IMR-90 (cell line): ENCODE data around the gene FOXN3. TPM values are rescaled to one million over a fixed set of nuclear protein-coding genes. Genes with fewer than 3 reads are reported as not detected.

Experiments
- ATAC-seq: fragments of 200-7000 bp; cut with Tn5 transposase; 2 replicates; pipeline ENCODE4 v1.9.1; 2020; ENCODE audit warnings: low read depth, mild to moderate bottlenecking, moderate library complexity
- BruUV-seq: library from RNA; stranded (reverse); fragments of 400-500 nt; replicated peaks from 2 replicates; lab custom pipeline; 2021; lab: Mats Ljungman, UMichigan
- CTCF ChIA-PET: fragments of 300-600 bp; formaldehyde crosslinking; extraction: SDS; loops from one replicate; lab custom pipeline; 2021; ENCODE audit warnings: antibody characterized with exemption; lab: Yijun Ruan, JAX
- POLR2A ChIA-PET: fragments of 300-600 bp; sonication (Branson Sonifier 250); formaldehyde crosslinking; loops from one replicate; lab custom pipeline; 2022; ENCODE audit warnings: antibody characterized with exemption; ENCODE audit not compliant: unreplicated experiment; lab: Charles Lee
- DNase-seq: peaks from one replicate; pipeline ENCODE4 v3.0.0; 2013
- H2AFZ ChIP-seq: replicated peaks from 2 replicates; pipeline ENCODE3; 2013; ENCODE audit warnings: low read length, mild to moderate bottlenecking; ENCODE audit not compliant: poor library complexity
- H2AK5ac ChIP-seq: 2 replicates; pipeline ENCODE4 v1.6.1; 2013; ENCODE audit warnings: low read depth, low read length, inconsistent platforms
- H2AK9ac ChIP-seq: replicated peaks from 2 replicates; pipeline ENCODE3; 2013; ENCODE audit warnings: mild to moderate bottlenecking, low read depth, low read length, moderate library complexity; ENCODE audit not compliant: poor library complexity
- H2BK120ac ChIP-seq: 2 replicates; pipeline ENCODE4 v1.6.1; 2013; ENCODE audit warnings: low read depth, low read length, inconsistent platforms
- H2BK15ac ChIP-seq: 3 replicates; pipeline ENCODE4 v1.6.1; 2013; ENCODE audit warnings: low read depth, low read length, inconsistent platforms
- H2BK20ac ChIP-seq: 2 replicates; pipeline ENCODE4 v1.6.1; 2013; ENCODE audit warnings: low read depth, mild to moderate bottlenecking, inconsistent platforms, low read length, moderate library complexity
- H2BK5ac ChIP-seq: 2 replicates; pipeline ENCODE4 v1.6.1; 2013; ENCODE audit warnings: mild to moderate bottlenecking, low read depth, low read length, inconsistent platforms; ENCODE audit not compliant: poor library complexity, severe bottlenecking
- H3K14ac ChIP-seq: replicated peaks from 2 replicates; pipeline ENCODE4 v1.6.1; 2013; ENCODE audit warnings: low read depth, low read length, inconsistent platforms
- H3K18ac ChIP-seq: 2 replicates; pipeline ENCODE4 v1.6.1; 2013; ENCODE audit warnings: low read depth, low read length, control low read depth
- H3K23ac ChIP-seq: 2 replicates; pipeline ENCODE4 v1.6.1; 2013; ENCODE audit warnings: low read depth, low read length, inconsistent platforms
- H3K27ac ChIP-seq: 2 replicates; pipeline ENCODE4 v1.5.1; 2013; ENCODE audit warnings: mild to moderate bottlenecking, control low read depth, low read length; ENCODE audit not compliant: insufficient read depth
- H3K27me3 ChIP-seq: 2 replicates; pipeline ENCODE4 v1.6.1; 2013; ENCODE audit warnings: low read length; ENCODE audit not compliant: control insufficient read depth, insufficient read depth
- H3K36me3 ChIP-seq: 2 replicates; pipeline ENCODE4 v1.6.1; 2013; ENCODE audit warnings: low read length, mixed read lengths; ENCODE audit not compliant: control insufficient read depth, insufficient read depth
- H3K4ac ChIP-seq: 2 replicates; pipeline ENCODE4 v1.6.1; 2013; ENCODE audit warnings: low read depth, low read length, inconsistent platforms
- H3K4me1 ChIP-seq: 2 replicates; pipeline ENCODE4 v1.6.1; 2013; ENCODE audit warnings: low read length, mixed read lengths; ENCODE audit not compliant: control insufficient read depth, insufficient read depth
- H3K4me2 ChIP-seq: 2 replicates; pipeline ENCODE4 v1.6.1; 2013; ENCODE audit warnings: low read depth, mild to moderate bottlenecking, control low read depth, low read length, moderate library complexity
- H3K4me3 ChIP-seq: 2 replicates; pipeline ENCODE4 v1.5.1; 2013; ENCODE audit warnings: low read depth, mild to moderate bottlenecking, control low read depth, low read length, moderate library complexity; ENCODE audit not compliant: insufficient read depth
- H3K56ac ChIP-seq: 2 replicates; pipeline ENCODE4 v1.6.1; 2013; ENCODE audit warnings: low read length, inconsistent platforms; ENCODE audit not compliant: insufficient read depth; ENCODE audit errors: extremely low read depth
- H3K79me1 ChIP-seq, 2 experiments: 2 replicates each; pipeline ENCODE4 v1.6.1; 2013; ENCODE audit warnings: low read length in 2 of 2, inconsistent platforms in 1 of 2, low read depth in 1 of 2
- H3K9ac ChIP-seq: 2 replicates; pipeline ENCODE4 v1.6.1; 2013; ENCODE audit warnings: low read depth, low read length, control low read depth
- H3K9me1 ChIP-seq: 2 replicates; pipeline ENCODE4 v1.6.1; 2013; ENCODE audit warnings: low read length, inconsistent platforms; ENCODE audit not compliant: insufficient read depth
- H3K9me3 ChIP-seq: 2 replicates; pipeline ENCODE4 v1.6.1; 2013; ENCODE audit warnings: low read length; ENCODE audit not compliant: control insufficient read depth, insufficient read depth
- H4K20me1 ChIP-seq: 2 replicates; pipeline ENCODE4 v1.6.1; 2013; ENCODE audit warnings: low read length, inconsistent platforms; ENCODE audit not compliant: insufficient read depth
- H4K5ac ChIP-seq: 2 replicates; pipeline ENCODE4 v1.6.1; 2013; ENCODE audit warnings: mild to moderate bottlenecking, low read depth, low read length, control low read depth
- H4K8ac ChIP-seq, 2 experiments: 2 replicates each; pipeline ENCODE4 v1.6.1; 2013; ENCODE audit warnings: low read depth in 2 of 2, low read length in 2 of 2, control low read depth in 1 of 2, inconsistent platforms in 1 of 2
- H4K91ac ChIP-seq: 2 replicates; pipeline ENCODE4 v1.6.1; 2013; ENCODE audit warnings: low read depth, low read length, inconsistent platforms; ENCODE audit not compliant: insufficient read depth
- BHLHE40 ChIP-seq: fragments of 150-350 bp; IDR thresholded peaks from 2 replicates; pipeline ENCODE4 v1.6.1; 2016; ENCODE audit warnings: mild to moderate bottlenecking, low read depth, low read length
- CEBPB ChIP-seq: IDR thresholded peaks from 2 replicates; pipeline ENCODE4 v1.6.1; 2012; ENCODE audit warnings: low read depth, low read length, improper control_type of control experiment
- CHD1 ChIP-seq: IDR thresholded peaks from 2 replicates; pipeline ENCODE4 v1.6.1; 2012; ENCODE audit warnings: low read depth, low read length, improper control_type of control experiment
- FOS ChIP-seq: fragments of 150-350 bp; IDR thresholded peaks from 2 replicates; pipeline ENCODE4 v1.6.1; 2016; ENCODE audit warnings: low read depth, low read length
- MAFK ChIP-seq: IDR thresholded peaks from 2 replicates; pipeline ENCODE4 v1.6.1; 2012; ENCODE audit warnings: low read depth, low read length, improper control_type of control experiment
- MAZ ChIP-seq: IDR thresholded peaks from 2 replicates; pipeline ENCODE4 v1.6.1; 2012; ENCODE audit warnings: low read depth, mild to moderate bottlenecking, low read length, improper control_type of control experiment, moderate library complexity, borderline replicate concordance
- MXI1 ChIP-seq: IDR thresholded peaks from 2 replicates; pipeline ENCODE4 v1.6.1; 2012; ENCODE audit warnings: low read depth, mild to moderate bottlenecking, low read length, moderate library complexity, borderline replicate concordance
- NFE2L2 ChIP-seq: fragments of 150-350 bp; IDR thresholded peaks from 2 replicates; pipeline ENCODE4 v1.6.1; 2016; ENCODE audit warnings: low read depth, mild to moderate bottlenecking, low read length
- POLR2A ChIP-seq: IDR thresholded peaks from 2 replicates; pipeline ENCODE4 v1.6.1; 2012; ENCODE audit warnings: mild to moderate bottlenecking, low read depth, low read length
- RAD21 ChIP-seq: IDR thresholded peaks from 2 replicates; pipeline ENCODE4 v1.6.1; 2012; ENCODE audit warnings: low read length, improper control_type of control experiment
- RCOR1 ChIP-seq: IDR thresholded peaks from 2 replicates; pipeline ENCODE4 v1.6.1; 2012; ENCODE audit warnings: mild to moderate bottlenecking, low read length, improper control_type of control experiment; ENCODE audit not compliant: insufficient replicate concordance
- RFX5 ChIP-seq: IDR thresholded peaks from 2 replicates; pipeline ENCODE4 v1.8.0; 2012; ENCODE audit warnings: low read depth, mild to moderate bottlenecking, low read length, moderate library complexity
- SMC3 ChIP-seq: fragments of 150-350 bp; IDR thresholded peaks from 2 replicates; pipeline ENCODE4 v1.6.1; 2016; ENCODE audit warnings: low read depth, mild to moderate bottlenecking, antibody characterized with exemption, low read length, moderate library complexity
- whole genome bisulfite sequencing, 2 experiments: methylation state at CpG; one replicate each; pipeline versions ENCODE4 v1.1.5 to v1.1.7; 2013; ENCODE audit warnings: missing lambda C conversion rate in 2 of 2; ENCODE audit not compliant: insufficient read length in 1 of 2; ENCODE audit errors: extremely low coverage in 2 of 2; 5-methylcytosine and 5-hydroxymethylcytosine counted together
- dilution Hi-C: fragments of 300-500 bp; cut with HindIII; formaldehyde crosslinking; loops from one replicate; pipeline ENCODE4 v1.14.3; 2018; ENCODE audit warnings: low sequenced_read_pairs; ENCODE audit not compliant: unreplicated experiment
- in situ Hi-C: fragments of 300-500 bp; cut with MboI; formaldehyde crosslinking; loops from 3 replicates; pipeline ENCODE4 v1.14.3; 2019; ENCODE audit warnings: low sequenced_read_pairs, inconsistent platforms, mixed read lengths
- intact Hi-C: fragments of 100-400 bp; cut with micrococcal nuclease; formaldehyde crosslinking; loops from 2 replicates; pipeline ENCODE4 v1.10.0; 2022
- polyA plus RNA-seq, 3 experiments: library from polyadenylated mRNA; depleted of rRNA; stranded (reverse); fragments of >200 nt; gene quantifications; 2 replicates each; pipeline ENCODE4 v1.2.3, GENCODE V29; 2012; ENCODE audit warnings: low replicate concordance in 1 of 3
- total RNA-seq: library from RNA; depleted of rRNA; stranded (reverse); fragments of >200 nt; gene quantifications from 2 replicates; pipeline ENCODE4 v1.2.3, GENCODE V29; 2012
- TF ChIP-seq, protein P1 (sequence below): fragments of 150-350 bp; IDR thresholded peaks from 2 replicates; pipeline ENCODE4 v1.6.1; 2016; ENCODE audit warnings: low read depth, mild to moderate bottlenecking, low read length, moderate library complexity, borderline replicate concordance
- TF ChIP-seq, protein P2 (sequence below): fragments of 150-350 bp; IDR thresholded peaks from 2 replicates; pipeline ENCODE4 v1.6.1; 2017; ENCODE audit warnings: mild to moderate bottlenecking, antibody characterized with exemption, low read length, low read depth
- TF ChIP-seq, protein P3 (sequence below): conservative IDR thresholded peaks from 2 replicates; pipeline ENCODE4 v1.5.1; 2012; ENCODE audit warnings: mild to moderate bottlenecking, low read depth, low read length, improper control_type of control experiment

FOXN3 gene
- total and polyA plus RNA-seq, 2 of the 4 experiments (the other 2 are of a cell fraction): 22.6 to 33.7 TPM

DNA sequence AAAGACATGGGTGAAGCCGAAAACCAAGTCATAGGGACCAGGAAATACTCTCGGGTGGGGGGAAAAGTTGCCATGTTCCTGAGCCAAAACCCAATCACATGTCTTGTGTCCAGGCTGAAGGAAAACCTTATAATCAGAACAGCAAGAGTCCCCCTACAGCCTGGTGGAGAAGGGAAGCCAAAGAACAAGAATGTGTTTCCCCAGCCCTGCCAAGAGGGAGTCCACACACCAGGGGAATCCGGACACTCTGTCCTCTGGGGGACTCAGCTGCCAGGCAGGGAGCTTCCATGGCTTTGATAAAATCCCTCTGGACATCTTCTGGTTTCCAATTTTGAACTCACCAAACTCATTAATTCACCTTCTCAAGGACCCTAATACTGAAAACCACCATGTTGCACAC is 273.0 kb downstream of the FOXN3 start:
- dilution Hi-C loops (no loop called here), in situ Hi-C loops (no loop called here), intact Hi-C loops (no loop called here)
- H3K4me1 ChIP-seq: peaks cover 1% of the 10 kb centered on the region; the same call in 1 of the 2 replicates
- no peaks in the 10 kb centered on the region for H3K36me3 ChIP-seq
- H3K18ac ChIP-seq: no peak overlapping the region
- H3K23ac ChIP-seq: no peak overlapping the region
- no peak overlapping the region for H3K9ac ChIP-seq
- H3K79me1 ChIP-seq: no peaks in the 10 kb centered on the region
- no peak overlapping the region for H3K4me2 ChIP-seq
- WGBS, 2 experiments: 100% methylated on average over 1 of the region's 3 CpGs; no CpG with 5 or more reads in 1 of the 2 experiments
- H2BK15ac ChIP-seq: no peak overlapping the region
- H3K27ac ChIP-seq: no peak overlapping the region
- no peak overlapping the region for H3K56ac ChIP-seq
- no TSS peak for BruUV-seq
- ChIA-PET CTCF (no interaction called here), POLR2A (no interaction called here)
- no peak overlapping the region for H2BK20ac ChIP-seq
- no peak overlapping the region for H2BK120ac ChIP-seq
- ATAC-seq (no peak), DNase-seq (no peak)
- H3K9me1 ChIP-seq: no peaks in the 10 kb centered on the region
- H2BK5ac ChIP-seq: no peak overlapping the region
- H3K4ac ChIP-seq: no peak overlapping the region
- H4K8ac ChIP-seq: no peak overlapping the region
- H4K20me1 ChIP-seq: no peaks in the 10 kb centered on the region
- no peaks in the 10 kb centered on the region; the same call in 1 of the 2 replicates for H3K9me3 ChIP-seq
- no peak overlapping the region for H2AK9ac ChIP-seq
- no peak overlapping the region for H4K91ac ChIP-seq
- no peak overlapping the region for H2AFZ ChIP-seq
- no peak overlapping the region for H3K14ac ChIP-seq
- no peak overlapping the region for H2AK5ac ChIP-seq
- H3K27me3 ChIP-seq: 0 out of 2 replicates have a peak, but pooled peaks cover 2% of the 10 kb centered on the region
- TF ChIP-seq BHLHE40: no peak
- no peak for TF ChIP-seq MAZ
- no peak for TF ChIP-seq NFE2L2
- TF ChIP-seq, protein P1, sequence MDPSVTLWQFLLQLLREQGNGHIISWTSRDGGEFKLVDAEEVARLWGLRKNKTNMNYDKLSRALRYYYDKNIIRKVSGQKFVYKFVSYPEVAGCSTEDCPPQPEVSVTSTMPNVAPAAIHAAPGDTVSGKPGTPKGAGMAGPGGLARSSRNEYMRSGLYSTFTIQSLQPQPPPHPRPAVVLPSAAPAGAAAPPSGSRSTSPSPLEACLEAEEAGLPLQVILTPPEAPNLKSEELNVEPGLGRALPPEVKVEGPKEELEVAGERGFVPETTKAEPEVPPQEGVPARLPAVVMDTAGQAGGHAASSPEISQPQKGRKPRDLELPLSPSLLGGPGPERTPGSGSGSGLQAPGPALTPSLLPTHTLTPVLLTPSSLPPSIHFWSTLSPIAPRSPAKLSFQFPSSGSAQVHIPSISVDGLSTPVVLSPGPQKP: no peak
- TF ChIP-seq, protein P2, sequence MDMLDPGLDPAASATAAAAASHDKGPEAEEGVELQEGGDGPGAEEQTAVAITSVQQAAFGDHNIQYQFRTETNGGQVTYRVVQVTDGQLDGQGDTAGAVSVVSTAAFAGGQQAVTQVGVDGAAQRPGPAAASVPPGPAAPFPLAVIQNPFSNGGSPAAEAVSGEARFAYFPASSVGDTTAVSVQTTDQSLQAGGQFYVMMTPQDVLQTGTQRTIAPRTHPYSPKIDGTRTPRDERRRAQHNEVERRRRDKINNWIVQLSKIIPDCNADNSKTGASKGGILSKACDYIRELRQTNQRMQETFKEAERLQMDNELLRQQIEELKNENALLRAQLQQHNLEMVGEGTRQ: no peak
- TF ChIP-seq, protein P3, sequence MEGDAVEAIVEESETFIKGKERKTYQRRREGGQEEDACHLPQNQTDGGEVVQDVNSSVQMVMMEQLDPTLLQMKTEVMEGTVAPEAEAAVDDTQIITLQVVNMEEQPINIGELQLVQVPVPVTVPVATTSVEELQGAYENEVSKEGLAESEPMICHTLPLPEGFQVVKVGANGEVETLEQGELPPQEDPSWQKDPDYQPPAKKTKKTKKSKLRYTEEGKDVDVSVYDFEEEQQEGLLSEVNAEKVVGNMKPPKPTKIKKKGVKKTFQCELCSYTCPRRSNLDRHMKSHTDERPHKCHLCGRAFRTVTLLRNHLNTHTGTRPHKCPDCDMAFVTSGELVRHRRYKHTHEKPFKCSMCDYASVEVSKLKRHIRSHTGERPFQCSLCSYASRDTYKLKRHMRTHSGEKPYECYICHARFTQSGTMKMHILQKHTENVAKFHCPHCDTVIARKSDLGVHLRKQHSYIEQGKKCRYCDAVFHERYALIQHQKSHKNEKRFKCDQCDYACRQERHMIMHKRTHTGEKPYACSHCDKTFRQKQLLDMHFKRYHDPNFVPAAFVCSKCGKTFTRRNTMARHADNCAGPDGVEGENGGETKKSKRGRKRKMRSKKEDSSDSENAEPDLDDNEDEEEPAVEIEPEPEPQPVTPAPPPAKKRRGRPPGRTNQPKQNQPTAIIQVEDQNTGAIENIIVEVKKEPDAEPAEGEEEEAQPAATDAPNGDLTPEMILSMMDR: no peak
- TF ChIP-seq CHD1: no peak
- no peak for TF ChIP-seq RFX5
- TF ChIP-seq MAFK: no peak
- no peak for TF ChIP-seq MXI1
- no peak for TF ChIP-seq SMC3
- no peak for TF ChIP-seq CEBPB
- TF ChIP-seq POLR2A: no peak
- no peak for TF ChIP-seq RCOR1
- no peak for TF ChIP-seq FOS
- TF ChIP-seq RAD21: no peak
- H3K4me3 ChIP-seq: no peak overlapping the region
- H4K5ac ChIP-seq: no peak overlapping the region
